GM18499 (cell line): ENCODE results near the gene MAPKAP1.

Experiments
- ATAC-seq: cut with Tn5 transposase; IDR thresholded peaks from one replicate; pipeline ENCODE4 v1.9.1; 2021; ENCODE audit warnings: moderate number of reproducible peaks; ENCODE audit not compliant: insufficient read depth, unreplicated experiment

MAPKAP1 gene

GRCh38 chr9:125706651-125707471 lies at the start of gene MAPKAP1:
MAPKAP1 (minus strand) TSS chr9:125707208; CDS start chr9:125672574, 34,634 bp downstream.
- peak; percentile 79 for ATAC-seq

- no peak for ATAC-seq
Measured at GRCh38 chr9:125756518-125756917, 49.5 kb upstream of the MAPKAP1 start.

GRCh38 chr9:125755340-125755739 lies 48.3 kb upstream of the MAPKAP1 start:
- ATAC-seq, result no peak

GRCh38 chr9:125754096-125754495 lies 47.1 kb upstream of the MAPKAP1 start:
- no peak for ATAC-seq

DNA sequence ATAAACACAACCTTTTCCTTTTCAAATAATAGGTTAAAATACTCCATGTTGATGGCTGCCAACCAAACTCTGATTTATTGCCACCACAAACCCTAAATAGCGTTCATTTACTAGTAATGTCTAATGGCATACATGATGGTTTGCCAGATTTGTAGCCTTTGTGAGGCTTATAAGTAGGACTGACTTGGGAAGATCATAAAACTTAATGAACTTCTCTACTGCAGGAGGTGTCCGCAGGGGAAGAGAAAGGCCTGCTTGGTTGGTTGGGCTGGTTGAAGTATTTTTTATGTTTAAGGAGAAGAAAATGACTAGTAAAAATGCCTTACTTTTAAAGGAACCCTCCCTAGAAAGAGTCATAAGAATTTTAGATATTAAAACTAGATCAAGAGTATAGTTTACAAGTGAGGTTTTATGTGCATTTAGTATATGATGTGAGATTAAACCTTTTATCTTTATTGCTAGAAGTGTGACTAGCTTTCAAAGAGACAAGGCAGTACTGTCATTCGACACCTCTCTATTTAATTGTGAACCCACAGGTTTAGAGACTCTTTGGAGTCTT lies 45.1 kb upstream of the MAPKAP1 start:
- ATAC-seq, result no peak

DNA sequence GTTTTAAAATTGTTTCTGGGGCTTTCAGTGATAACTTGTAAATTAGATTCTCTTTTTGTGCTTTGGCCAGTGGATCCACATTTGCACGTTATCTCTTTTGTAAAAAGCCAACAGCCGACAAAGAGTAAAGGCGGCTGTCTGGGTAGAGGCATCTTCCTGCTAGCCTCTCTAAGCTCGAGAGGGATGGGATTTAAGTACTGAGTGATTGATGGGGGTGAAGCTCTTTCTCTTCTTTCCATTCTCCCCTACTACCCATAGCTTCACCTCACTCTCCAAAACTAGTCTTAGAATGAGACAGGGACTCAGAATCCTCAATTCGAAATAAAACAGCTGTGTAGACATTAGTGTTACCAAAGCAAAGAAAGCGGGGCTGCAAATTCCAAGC lies 43.6 kb upstream of the MAPKAP1 start:
- ATAC-seq, result no peak

DNA sequence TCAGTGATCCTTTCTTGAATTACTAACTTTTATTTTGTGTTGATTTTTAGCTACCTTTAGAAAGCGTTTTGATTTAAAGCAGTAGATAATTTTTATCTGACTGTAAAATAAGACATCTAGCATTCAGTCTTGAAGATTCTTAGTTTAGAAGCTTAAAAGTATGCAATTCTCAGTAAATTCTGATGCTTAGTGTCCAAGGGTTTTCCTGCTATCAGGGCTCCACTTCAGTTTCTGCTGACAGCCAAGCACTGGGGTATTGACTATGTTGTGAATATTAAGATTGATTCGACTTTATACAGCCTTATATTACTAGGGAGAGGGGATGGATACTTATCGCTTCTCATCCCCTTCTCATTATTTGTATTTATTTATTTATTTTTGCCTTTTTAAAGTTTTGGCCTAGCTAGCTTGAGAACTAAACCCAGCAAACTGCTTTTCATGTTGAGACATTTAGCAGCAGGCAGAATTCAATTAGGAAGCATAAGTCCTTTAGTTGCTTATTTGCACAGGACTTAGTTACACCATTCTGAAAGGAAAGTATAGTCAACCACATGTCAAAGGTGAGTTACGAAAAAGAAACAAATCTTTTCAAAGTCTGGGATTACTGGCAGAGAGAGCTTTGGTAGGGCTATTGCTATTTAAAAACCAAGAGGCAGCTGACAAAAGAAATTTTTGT lies 43.1 kb upstream of the MAPKAP1 start:
- ATAC-seq, result no peak

- ATAC-seq, result no peak
Measured at GRCh38 chr9:125749287-125749935, 42.4 kb upstream of the MAPKAP1 start.

DNA sequence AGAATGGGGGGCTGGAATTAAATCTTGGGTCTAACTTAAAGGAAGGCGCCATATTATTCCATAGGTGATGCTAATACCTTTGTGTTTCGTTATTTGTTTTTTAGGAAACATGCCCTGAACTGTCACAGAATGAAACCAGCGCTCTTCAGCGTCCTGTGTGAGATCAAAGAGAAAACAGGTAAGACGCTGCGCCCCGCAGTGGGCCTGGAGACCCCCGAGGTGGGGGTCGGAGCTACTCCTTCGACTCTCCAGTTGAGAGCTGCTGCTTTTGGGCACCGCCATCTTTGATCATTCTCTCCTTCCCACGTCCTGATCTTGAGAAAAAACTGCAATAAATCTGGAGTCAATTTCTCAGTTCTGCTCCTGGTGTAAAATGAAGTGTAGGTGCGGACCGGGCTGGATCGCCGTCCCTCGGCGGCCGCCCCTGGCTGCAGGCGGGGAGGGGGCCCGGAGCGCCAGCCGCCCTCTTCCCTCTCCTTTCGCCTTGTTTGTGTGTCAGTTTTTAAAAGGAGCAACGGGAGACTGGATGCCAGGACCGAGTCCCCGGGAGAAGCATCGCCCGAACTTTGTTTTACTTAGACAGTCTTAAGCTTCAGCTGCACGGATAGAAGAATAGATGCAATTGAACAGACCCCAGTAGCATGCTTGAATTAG lies 41.6 kb upstream of the MAPKAP1 start:
- no peak for ATAC-seq

GRCh38 chr9:125747765-125748445 lies 40.9 kb upstream of the MAPKAP1 start:
- ATAC-seq, result no peak

- ATAC-seq, result no peak
Measured at GRCh38 chr9:125747053-125747764, 40.2 kb upstream of the MAPKAP1 start, which contains the start of gene PBX3. PBX3 (plus strand) TSS chr9:125747373.

- no peak for ATAC-seq
Measured at GRCh38 chr9:125746774-125747052, 39.7 kb upstream of the MAPKAP1 start.

DNA sequence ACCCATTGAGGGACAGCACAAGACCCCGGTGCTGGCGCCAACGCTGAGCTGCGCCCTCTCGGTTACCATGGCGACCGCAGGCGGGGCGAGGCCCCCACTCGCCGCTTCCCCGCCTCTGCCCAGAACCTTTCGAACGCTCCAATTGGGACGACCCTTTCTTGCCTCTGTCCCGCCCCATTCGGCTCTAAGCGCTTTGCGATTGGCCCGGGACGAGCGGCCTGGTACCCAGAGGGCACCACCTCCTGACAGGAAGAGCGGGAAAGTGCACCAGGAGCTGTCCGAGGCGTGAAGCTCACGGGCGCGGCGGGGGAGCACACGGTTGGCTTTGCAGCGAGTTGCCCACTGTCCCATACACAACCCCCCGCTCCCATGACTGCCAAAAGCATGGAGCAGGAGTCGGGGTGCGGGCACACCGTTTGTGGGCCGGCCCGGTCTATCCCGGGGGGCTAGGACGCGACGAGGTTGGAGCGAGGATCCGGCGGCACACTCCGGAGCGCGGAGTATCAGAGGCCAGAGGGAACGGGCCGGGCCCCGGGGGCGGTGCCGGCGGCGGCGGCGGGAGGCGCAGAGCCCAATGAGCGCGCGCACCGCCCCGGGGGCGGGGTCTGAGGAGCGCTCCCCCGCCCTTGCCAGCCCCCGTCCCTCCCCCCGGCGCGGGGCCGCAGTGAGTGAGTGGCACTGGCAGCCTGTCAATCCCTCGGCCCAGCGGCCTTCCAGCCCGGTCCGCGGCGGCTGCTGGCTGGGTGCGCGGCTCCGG lies 39.2 kb upstream of the MAPKAP1 start:
- ATAC-seq, result peak; percentile 48

DNA sequence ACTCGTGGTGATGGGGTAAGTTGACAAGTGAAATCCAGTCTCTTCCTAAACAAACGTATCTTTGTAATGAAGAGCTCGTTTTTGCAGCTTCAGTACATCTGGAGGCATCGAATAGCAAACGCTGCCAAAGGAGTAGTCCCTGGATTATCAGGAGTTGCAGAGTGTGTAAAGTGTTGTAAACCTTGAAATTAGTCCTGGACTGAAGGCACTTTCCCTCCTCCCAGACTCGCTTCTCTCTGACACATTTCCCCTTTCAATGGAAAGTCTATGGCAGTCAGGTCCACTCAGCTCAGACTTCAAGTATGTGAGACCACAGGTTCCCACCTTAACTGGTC lies 38.6 kb upstream of the MAPKAP1 start:
- no peak for ATAC-seq

- ATAC-seq, result no peak
Measured at GRCh38 chr9:125745018-125745417, 38.0 kb upstream of the MAPKAP1 start.

- ATAC-seq, result no peak
Measured at GRCh38 chr9:125744616-125745015, 37.6 kb upstream of the MAPKAP1 start.

DNA sequence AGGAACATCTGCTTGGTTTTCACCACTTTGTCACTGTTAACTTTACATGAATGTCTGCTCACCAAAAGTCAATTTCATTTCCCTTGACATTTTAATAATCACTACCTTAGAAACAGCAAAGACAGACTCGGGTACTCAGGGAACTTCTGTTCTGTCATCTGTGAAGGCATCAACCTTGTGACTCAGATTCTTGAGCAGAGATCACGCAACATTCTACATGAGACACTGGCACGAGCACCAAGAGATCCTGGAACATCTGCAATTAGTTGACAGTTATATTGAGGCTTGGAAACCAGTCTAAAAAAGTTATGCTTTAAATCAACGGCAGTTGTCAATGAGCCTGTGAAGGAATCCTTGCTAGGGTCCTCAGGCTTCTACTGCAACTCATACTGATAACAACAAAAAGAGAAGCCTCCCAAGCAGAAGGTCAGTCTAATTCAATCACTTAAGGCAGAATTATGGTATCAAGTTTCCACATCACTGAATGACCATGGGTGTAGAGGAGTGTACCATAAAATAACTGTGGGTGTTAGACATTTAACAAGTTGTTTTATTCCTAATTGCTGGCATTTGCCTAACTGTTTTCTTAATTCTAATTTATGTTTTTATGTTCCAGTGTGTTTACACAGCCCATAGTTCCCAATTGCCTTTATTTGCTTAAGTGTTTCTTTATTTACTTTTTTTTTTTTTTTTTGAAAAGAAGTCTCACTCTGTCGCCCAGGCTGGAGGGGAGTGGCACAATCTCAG lies 36.8 kb upstream of the MAPKAP1 start:
- ATAC-seq, result no peak

GRCh38 chr9:125742657-125743056 lies 35.6 kb upstream of the MAPKAP1 start:
- no peak for ATAC-seq
